GM19351 (cell line): ENCODE results near the gene EHMT1.
"Not testable (repeated sequence)": the region's sequence is repeated elsewhere in the genome, so short reads cannot be mapped to it uniquely, and the experiment has no call there.

ENCODE experiments used
- ATAC-seq: cut with Tn5 transposase; IDR thresholded peaks from one replicate; pipeline ENCODE4 v1.9.1; 2021; ENCODE audit warnings: mild to moderate bottlenecking, moderate library complexity; ENCODE audit not compliant: unreplicated experiment

Gene EHMT1

GRCh38 chr9:137880160-137880975 lies 261.6 kb downstream of the EHMT1 start:
- ATAC-seq, result no peak

- no peak for ATAC-seq
These were observed 262.2 kb downstream of the EHMT1 start for GRCh38 chr9:137880976-137881530.

DNA sequence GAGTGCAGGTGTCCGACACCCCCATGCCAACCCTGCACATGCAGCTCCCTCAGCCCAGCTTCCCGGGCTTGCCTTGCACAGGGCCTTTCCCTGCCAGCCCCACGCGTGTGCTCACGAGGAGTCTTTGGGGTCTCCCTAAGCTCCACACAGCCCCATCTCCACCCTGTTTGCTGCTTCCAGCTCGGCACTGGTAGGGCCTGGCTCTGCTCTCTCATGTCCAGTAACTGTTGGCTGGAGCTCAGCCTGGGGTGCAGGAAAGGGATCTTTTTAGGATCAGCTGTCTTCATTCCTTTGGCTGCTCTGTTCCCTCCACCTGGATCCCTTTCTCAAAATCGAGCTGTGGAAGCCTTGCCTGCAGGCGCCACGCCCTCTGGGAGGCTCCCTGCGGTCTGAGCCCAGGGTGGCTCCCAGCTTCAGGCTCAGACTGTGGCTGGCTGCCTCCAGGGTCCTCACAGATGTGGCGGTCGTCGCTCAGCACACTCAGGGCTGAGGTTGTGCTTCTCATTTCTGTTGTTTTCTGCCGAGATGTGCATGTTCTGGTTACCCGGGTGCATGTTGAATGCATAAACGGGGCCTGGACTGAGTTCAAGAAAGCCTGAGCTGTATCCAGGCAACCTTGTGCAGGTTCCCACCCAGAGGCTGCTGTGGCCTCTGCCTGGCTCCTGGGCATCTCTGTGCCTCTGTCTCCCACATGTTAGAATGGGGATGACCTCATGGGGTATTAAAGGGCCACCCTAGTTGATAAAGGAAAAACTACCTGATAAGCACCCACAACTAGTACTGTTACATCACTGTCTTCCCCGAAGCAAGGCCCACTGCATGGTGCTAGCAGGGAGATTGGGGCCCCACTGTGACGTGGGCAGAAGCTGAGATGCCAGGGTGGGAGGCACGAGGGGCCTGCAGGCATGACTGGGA lies 263.0 kb downstream of the EHMT1 start:
- no peak for ATAC-seq

DNA sequence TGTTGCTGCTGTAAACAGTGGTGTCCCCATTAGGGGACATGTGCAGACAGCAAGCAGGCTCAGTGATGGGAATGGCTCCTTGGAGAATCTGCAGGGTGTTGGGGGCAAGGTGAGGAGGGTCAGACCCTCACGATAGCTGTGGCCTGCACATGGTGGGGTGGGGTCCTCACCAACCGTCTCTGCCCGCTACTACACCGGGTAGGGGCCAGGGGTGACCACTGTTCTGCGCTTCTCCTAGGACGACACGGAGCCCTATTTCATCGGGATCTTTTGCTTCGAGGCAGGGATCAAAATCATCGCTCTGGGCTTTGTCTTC lies 263.7 kb downstream of the EHMT1 start:
- ATAC-seq, result no peak

GRCh38 chr9:137883977-137884376 lies 265.2 kb downstream of the EHMT1 start:
- not testable (repeated sequence) for ATAC-seq

DNA sequence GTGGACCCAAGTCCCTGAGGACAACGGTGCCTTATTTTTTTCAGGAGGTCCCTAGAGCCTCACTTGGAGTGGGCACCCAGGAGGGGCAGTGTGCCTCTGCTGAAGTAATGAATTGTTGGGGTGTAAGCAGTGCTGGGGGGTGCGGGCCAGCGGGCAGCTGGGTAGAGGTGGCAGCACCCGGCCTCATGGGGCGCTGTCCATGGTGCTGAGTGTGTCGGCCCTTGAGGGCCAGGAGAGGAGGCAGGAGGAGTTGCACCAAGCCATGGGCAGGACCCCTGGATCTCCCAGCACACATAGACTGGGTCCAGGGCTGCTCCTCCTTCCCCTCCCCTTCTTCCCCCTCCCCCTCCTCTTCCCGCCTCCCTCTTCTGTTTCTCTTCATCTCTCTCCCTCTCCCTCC lies 265.7 kb downstream of the EHMT1 start:
- ATAC-seq, result not testable (repeated sequence)

DNA sequence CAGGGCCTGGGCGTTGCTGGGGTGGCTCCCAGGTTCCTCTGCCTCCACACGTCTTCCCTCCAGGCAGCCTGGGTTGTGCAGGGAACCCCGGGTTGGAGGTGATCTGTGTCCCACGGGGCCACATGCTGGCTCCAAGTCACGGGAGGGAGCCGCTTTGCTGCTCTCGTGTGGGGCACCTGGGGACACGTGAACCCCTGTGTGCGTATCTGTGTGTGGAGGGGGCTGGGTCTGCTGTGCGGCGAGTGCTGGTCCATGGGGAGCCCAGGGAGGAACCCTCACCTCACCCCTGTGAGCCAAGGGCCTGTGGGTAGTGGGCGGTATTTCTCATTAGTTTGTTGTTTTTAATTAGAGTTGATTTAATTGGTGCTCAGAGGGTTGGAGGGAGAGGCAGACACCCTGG lies 266.3 kb downstream of the EHMT1 start:
- ATAC-seq, result not testable (repeated sequence)
